A549 treated with CORT108297 at 1 μM for 4 hours (cell line): ENCODE measurements around the gene IL23R. TPM values are rescaled to one million over a fixed set of nuclear protein-coding genes. Genes with fewer than 3 reads are reported as not detected.

Experiments
- total RNA-seq: library from RNA; stranded (reverse); fragments of 200-300 nt; extraction: Qiagen RNA extraction; gene quantifications from 5 replicates; pipeline ENCODE4 v1.2.3, GENCODE V29; 2022

IL23R gene
- total RNA-seq = not detected in 5 replicates

GRCh38 chr1:67166196-67166595, at the start of gene IL23R:
Gene IL23R (plus strand): TSS chr1:67166454. CDS start chr1:67168121, 1,667 bp downstream.

GRCh38 chr1:67134695-67135094, 31.6 kb upstream of the IL23R start, which contains the start of gene C1orf141:
Gene C1orf141 (minus strand): TSS chr1:67134970. CDS start chr1:67127240, 7,730 bp downstream.

GRCh38 chr1:67307251-67308060, 141.2 kb downstream of the IL23R start, which contains the start of gene IL12RB2:
Gene IL12RB2 (plus strand): TSS chr1:67307873. CDS start chr1:67320369, 12,496 bp downstream.

Other genes with a start within 250 kb of the IL23R start
- 0.43 to 1.8 TPM (median 0.65 TPM) in 5 replicates for gene DNAI4, start 241.6 kb upstream of the IL23R start, total RNA-seq
- gene MIER1, start 241.5 kb upstream of the IL23R start, total RNA-seq = 8.0 to 11.3 TPM (median 10.3 TPM) in 5 replicates
- 6.1 to 7.5 TPM (median 6.6 TPM) in 5 replicates for gene SLC35D1, start 112.3 kb upstream of the IL23R start, total RNA-seq
- gene C1orf141, start 31.5 kb upstream of the IL23R start, total RNA-seq = not detected in 5 replicates
- gene IL12RB2, start 141.4 kb downstream of the IL23R start, total RNA-seq = 0.02 to 0.14 TPM (median 0.08 TPM) in 3 of 5 replicates, not detected in the others